ENCODE measurements around the gene LRPAP1. TPM values are rescaled to one million over a fixed set of nuclear protein-coding genes. Genes with fewer than 3 reads are reported as not detected.
A peak's percentile ranks its signal among the peaks of the same experiment; 100 is the strongest.

LRPAP1 gene
- total RNA-seq, 1 donor from 2014 or later = 297 TPM

DNA sequence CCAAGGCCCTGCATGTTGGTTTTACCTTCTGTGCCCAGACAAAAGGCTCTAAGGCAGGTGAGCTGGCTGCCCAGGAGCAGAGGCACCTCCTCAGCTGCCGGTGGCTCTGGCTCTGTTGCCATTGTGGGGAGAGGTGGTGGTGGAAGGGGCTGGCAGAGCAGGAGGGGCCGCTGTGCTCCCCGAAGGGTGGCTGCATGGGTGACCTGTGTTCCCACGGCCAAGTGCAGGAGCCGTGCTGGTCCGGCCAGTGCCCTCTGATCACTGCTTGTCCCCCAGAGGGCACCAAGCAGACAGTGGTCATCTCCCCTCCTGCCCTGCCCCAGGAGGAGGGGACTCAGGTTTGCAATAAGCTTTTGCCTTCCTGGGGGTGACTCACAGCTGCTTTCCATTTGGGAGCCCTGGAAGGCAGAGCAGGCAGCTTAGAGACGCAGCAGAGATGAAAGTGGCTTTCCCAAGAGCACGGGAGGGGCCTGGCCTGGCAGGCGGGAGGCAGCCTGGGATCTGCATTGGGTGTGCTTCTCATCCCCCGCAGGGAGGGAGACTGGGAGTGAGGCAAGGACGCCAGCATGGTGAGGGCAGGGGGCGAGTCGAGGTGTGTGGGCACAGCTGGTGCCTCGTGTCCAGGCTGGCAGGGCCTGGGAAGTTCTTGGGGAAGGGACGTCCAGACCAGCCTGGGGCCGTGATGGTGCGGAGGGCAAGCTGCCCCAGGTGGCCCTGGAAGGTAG is 40.4 kb downstream of the LRPAP1 start:
- H3K27ac ChIP-seq (replicated peaks) = no peak overlapping the region
- intact Hi-C loops (cut with micrococcal nuclease) = no loop called here
- DNase-seq = no peak

DNA sequence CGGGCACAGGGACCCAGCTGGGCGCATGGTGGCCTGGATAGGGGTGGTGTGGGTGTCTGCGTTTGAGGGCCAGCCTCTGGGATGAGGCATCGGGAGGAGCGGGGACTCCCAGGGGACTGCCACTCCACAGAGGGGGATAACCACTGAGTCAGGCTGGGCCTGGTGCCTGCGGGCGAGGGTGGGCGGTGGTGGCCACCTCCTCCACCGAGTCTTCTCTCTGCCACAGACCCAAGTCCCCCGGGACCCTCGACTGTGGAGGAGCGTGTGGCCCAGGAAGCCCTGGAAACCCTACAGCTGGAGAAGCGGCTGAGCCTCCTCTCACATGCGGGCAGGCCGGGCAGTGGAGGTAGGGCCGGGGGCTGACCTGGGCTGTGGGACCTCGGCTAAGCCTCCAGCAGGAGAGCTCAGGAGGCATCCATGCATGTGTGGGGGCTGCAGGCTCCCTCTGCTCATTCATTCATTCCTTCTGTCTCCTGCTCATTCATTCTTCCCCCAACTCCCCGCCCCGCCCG is 42.7 kb downstream of the LRPAP1 start:
- DNase-seq = no peak
- TF ChIP-seq, protein P1, sequence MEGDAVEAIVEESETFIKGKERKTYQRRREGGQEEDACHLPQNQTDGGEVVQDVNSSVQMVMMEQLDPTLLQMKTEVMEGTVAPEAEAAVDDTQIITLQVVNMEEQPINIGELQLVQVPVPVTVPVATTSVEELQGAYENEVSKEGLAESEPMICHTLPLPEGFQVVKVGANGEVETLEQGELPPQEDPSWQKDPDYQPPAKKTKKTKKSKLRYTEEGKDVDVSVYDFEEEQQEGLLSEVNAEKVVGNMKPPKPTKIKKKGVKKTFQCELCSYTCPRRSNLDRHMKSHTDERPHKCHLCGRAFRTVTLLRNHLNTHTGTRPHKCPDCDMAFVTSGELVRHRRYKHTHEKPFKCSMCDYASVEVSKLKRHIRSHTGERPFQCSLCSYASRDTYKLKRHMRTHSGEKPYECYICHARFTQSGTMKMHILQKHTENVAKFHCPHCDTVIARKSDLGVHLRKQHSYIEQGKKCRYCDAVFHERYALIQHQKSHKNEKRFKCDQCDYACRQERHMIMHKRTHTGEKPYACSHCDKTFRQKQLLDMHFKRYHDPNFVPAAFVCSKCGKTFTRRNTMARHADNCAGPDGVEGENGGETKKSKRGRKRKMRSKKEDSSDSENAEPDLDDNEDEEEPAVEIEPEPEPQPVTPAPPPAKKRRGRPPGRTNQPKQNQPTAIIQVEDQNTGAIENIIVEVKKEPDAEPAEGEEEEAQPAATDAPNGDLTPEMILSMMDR (IDR thresholded peaks at IDR 0.05; ENCODE audit: borderline replicate concordance) = no peak
- peaks cover 56% of the 10 kb centered on the region for H3K27me3 ChIP-seq (ENCODE audit: low read depth)
- no peaks in the 10 kb centered on the region for H3K9me3 ChIP-seq (replicated peaks)
- H3K4me3 ChIP-seq = no peak overlapping the region
- H3K27ac ChIP-seq (replicated peaks) = no peak overlapping the region
- peaks cover 50% of the 10 kb centered on the region for H3K4me1 ChIP-seq
- peaks cover 16% of the 10 kb centered on the region for H3K36me3 ChIP-seq
- intact Hi-C loops (cut with micrococcal nuclease) = no loop called here

More for the DNA sequence above, 40.4 kb downstream of the LRPAP1 start:
- H3K4me3 ChIP-seq = no peak overlapping the region
- H3K27me3 ChIP-seq (ENCODE audit: low read depth) = peaks cover 49% of the 10 kb centered on the region
- peaks cover 16% of the 10 kb centered on the region for H3K36me3 ChIP-seq
- H3K9me3 ChIP-seq (replicated peaks) = no peaks in the 10 kb centered on the region
- H3K4me1 ChIP-seq = peaks cover 50% of the 10 kb centered on the region
- TF ChIP-seq, protein P1 (IDR thresholded peaks at IDR 0.05; ENCODE audit: borderline replicate concordance) = no peak

DNA sequence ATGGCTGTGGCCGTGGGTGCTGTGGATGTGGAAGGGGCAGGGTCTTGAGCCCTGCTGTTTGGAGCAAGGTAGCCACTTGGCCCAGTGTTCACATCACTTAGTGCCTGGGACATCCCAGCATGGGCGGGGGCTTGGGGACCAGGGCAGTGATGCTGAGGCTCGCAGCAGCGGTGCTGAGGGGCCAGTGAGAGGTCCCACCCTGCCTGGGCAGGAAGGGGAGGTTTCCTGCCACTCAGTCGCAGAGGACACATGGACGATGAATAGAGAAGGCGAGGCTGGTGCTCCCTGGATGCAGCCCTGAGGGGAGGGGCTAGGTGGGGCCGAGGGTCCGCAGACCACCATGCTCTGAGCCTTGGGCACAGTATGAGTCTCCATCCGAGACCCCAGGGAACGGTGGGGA is 43.4 kb downstream of the LRPAP1 start:
- Histone ChIP-seq H3K27ac (replicated peaks) (no peak overlapping the region), H3K4me1 (peaks cover 47% of the 10 kb centered on the region), H3K4me3 (no peak overlapping the region), H3K27me3 (ENCODE audit: low read depth) (peaks cover 56% of the 10 kb centered on the region), H3K36me3 (peaks cover 16% of the 10 kb centered on the region), H3K9me3 (replicated peaks) (no peaks in the 10 kb centered on the region)
- no peak for DNase-seq
- intact Hi-C loops (cut with micrococcal nuclease) = no loop called here
- TF ChIP-seq, protein P1 (IDR thresholded peaks at IDR 0.05; ENCODE audit: borderline replicate concordance) = no peak

DNA sequence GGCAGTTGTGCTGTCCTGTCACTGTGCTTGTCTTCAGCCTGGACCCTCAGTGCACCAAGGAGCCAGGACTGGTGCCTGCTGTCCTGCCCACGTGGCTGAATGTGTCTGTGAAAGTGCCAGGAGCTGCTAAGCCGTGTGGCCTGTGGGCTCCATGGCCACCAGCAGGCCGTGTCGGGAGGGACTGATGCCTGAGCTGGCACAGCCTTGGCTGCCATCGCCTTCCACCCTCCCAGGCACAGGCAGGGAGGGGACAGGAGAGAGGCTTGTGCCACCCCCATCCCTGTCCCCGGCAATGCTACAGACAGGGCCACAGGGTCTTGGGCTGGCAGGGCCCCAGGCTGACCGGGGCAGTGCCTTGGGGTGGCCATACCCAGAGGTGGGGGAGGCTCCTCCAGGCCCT is 44.4 kb downstream of the LRPAP1 start:
- Histone ChIP-seq H3K9me3 (replicated peaks) (no peaks in the 10 kb centered on the region), H3K27me3 (ENCODE audit: low read depth) (peaks cover 53% of the 10 kb centered on the region), H3K27ac (replicated peaks) (peak overlapping the region; percentile 96), H3K4me3 (no peak overlapping the region), H3K4me1 (peaks cover 44% of the 10 kb centered on the region), H3K36me3 (peaks cover 10% of the 10 kb centered on the region)
- TF ChIP-seq, protein P1 (IDR thresholded peaks at IDR 0.05; ENCODE audit: borderline replicate concordance) = no peak
- no peak for DNase-seq
- intact Hi-C loops (cut with micrococcal nuclease) = no loop called here

DNA sequence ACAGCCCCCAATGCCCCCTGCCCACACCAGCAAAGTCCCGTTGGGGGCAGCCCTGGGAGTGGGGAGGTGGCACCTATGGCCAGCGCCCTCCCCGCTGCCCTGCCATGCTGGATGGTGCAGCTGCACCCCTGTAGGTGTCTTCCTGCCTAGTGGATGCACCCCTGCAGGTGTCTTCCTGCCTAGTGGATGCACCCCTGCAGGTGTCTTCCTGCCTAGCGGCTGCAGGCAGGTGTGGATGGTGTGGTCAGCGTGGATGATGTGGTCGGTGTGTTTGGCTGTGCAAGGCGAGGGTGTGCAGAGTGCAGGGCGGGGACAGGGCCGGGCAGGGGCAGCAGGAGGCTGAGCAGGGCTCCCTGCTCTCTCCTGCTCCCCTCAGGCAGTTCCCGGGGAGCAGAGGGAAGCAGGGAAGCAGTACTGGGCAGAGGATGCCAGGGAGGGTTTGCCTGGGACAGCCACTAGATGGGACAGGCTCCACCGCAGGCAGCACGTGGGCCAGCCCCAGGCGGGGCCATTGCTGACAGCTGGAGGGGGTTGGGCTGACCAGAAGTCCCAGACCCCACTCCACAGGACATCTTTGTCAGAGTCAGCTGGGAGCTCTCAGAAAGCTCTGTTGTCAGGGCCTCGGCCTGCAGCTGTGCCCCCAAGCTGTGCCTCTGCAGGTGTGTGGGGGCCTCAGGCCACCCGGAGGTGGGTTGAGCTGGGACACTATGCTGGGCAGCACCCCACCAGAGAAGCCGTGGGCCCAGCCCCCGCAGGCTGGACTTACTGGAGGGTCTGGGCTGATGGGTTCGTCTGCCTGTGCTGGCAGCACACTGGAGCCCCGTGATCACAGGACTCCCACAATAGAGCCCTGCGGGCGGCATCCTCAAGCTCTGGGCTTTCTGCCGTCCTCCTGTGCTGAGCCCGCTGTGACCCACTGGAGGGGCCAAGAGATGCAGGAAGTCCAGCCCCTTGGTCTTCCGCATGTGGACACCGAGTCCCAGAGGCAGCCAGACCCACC is 45.4 kb downstream of the LRPAP1 start:
- intact Hi-C loops (cut with micrococcal nuclease) = no loop called here
- no peaks in the 10 kb centered on the region for H3K9me3 ChIP-seq (replicated peaks)
- H3K4me3 ChIP-seq = no peak overlapping the region
- peaks cover 52% of the 10 kb centered on the region for H3K27me3 ChIP-seq (ENCODE audit: low read depth)
- no peak for DNase-seq
- H3K36me3 ChIP-seq = peaks cover 6% of the 10 kb centered on the region
- H3K4me1 ChIP-seq = peaks cover 55% of the 10 kb centered on the region
- TF ChIP-seq, protein P1 (IDR thresholded peaks at IDR 0.05; ENCODE audit: borderline replicate concordance) = no peak
- peak overlapping the region; percentile 96 for H3K27ac ChIP-seq (replicated peaks)
